H1 (cell line): Measurements from ENCODE around the gene BTN2A1. TPM values are rescaled to one million over a fixed set of nuclear protein-coding genes. Genes with fewer than 3 reads are reported as not detected.

ENCODE experiments used
- CTCF ChIA-PET: fragments of 300-600 bp; sonication (Branson Sonifier 250); formaldehyde crosslinking; loops from one replicate; lab custom pipeline; 2021; ENCODE audit not compliant: partially characterized antibody; lab: Charles Lee
- POLR2A ChIA-PET: fragments of 300-600 bp; sonication (Branson Sonifier 250); formaldehyde crosslinking; loops from one replicate; lab custom pipeline; 2021; ENCODE audit warnings: inconsistent platforms; ENCODE audit not compliant: partially characterized antibody; lab: Charles Lee
- DNase-seq, 2 experiments: peaks; one replicate each; pipeline versions ENCODE4 v3.0.0 to v3.0.0-alpha.2; 2010 to 2022; ENCODE audit warnings: low spot score in 2 of 2, low read depth in 1 of 2, mixed read lengths in 1 of 2
- FAIRE-seq: peaks from 2 replicates; lab custom pipeline; 2011; peaks lifted over from hg19 to GRCh38; lab: Jason Lieb, UNC
- H2AFZ ChIP-seq: 2 replicates; pipeline ENCODE4 v1.8.1; 2012; ENCODE audit warnings: low read length, inconsistent platforms
- H2AK5ac ChIP-seq: 2 replicates; pipeline ENCODE4 v1.6.1; 2013; ENCODE audit warnings: low read depth, low read length
- H2BK120ac ChIP-seq: replicated peaks from 2 replicates; pipeline ENCODE3; 2013; ENCODE audit warnings: low read depth, low read length, inconsistent platforms
- H2BK12ac ChIP-seq: 2 replicates; pipeline ENCODE4 v1.6.1; 2013; ENCODE audit warnings: low read depth, low read length
- H2BK15ac ChIP-seq: 2 replicates; pipeline ENCODE4 v1.6.1; 2013; ENCODE audit warnings: low read length
- H2BK20ac ChIP-seq: 2 replicates; pipeline ENCODE4 v1.6.1; 2013; ENCODE audit warnings: low read length
- H2BK5ac ChIP-seq: 2 replicates; pipeline ENCODE4 v1.6.1; 2013; ENCODE audit warnings: low read depth, low read length
- H3K14ac ChIP-seq: 2 replicates; pipeline ENCODE4 v1.6.1; 2013; ENCODE audit warnings: inconsistent platforms; ENCODE audit not compliant: insufficient read length
- H3K18ac ChIP-seq: 2 replicates; pipeline ENCODE4 v1.6.1; 2013; ENCODE audit warnings: low read length; ENCODE audit errors: extremely low read depth
- H3K23ac ChIP-seq: 2 replicates; pipeline ENCODE4 v1.6.1; 2013; ENCODE audit warnings: inconsistent platforms; ENCODE audit not compliant: insufficient read length
- H3K23me2 ChIP-seq: 2 replicates; pipeline ENCODE4 v1.6.1; 2013; ENCODE audit warnings: low read depth, low read length
- H3K27ac ChIP-seq: 2 replicates; pipeline ENCODE4 v1.6.1; 2011; ENCODE audit warnings: low read depth, low read length, inconsistent platforms
- H3K27me3 ChIP-seq, 4 experiments: replicated peaks in 1 of 4; 1 replicate in 1 of 4; 2 replicates in 3 of 4; pipeline versions ENCODE4 v1.6.1 to v1.8.1; 2011 to 2013; ENCODE audit warnings: low read length in 3 of 4, mild to moderate bottlenecking in 3 of 4, inconsistent platforms in 2 of 4, mixed read lengths in 2 of 4, moderate library complexity in 1 of 4; ENCODE audit not compliant: control insufficient read depth in 3 of 4, insufficient read depth in 3 of 4; ENCODE audit errors: extremely low read depth in 1 of 4
- H3K36me3 ChIP-seq, 4 experiments: 2 replicates each; pipeline versions ENCODE4 v1.6.1 to v1.8.1; 2011 to 2013; ENCODE audit warnings: mild to moderate bottlenecking in 4 of 4, low read length in 3 of 4, moderate library complexity in 2 of 4, control low read depth in 1 of 4, inconsistent platforms in 1 of 4; ENCODE audit not compliant: insufficient read depth in 4 of 4, control insufficient read depth in 2 of 4
- H3K4ac ChIP-seq: replicated peaks from 2 replicates; pipeline ENCODE3; 2013; ENCODE audit warnings: low read length, low read depth, mixed read lengths, inconsistent platforms; ENCODE audit not compliant: insufficient read length
- H3K4me1 ChIP-seq, 4 experiments: replicated peaks in 1 of 4; 1 replicate in 1 of 4; 2 replicates in 3 of 4; pipeline versions ENCODE4 v1.6.1 to v1.8.1; 2011 to 2013; ENCODE audit warnings: low read length in 3 of 4, inconsistent platforms in 2 of 4, mixed read lengths in 1 of 4; ENCODE audit not compliant: insufficient read depth in 4 of 4, control insufficient read depth in 3 of 4
- H3K4me2 ChIP-seq, 2 experiments: 2 replicates each; pipeline versions ENCODE4 v1.6.1 to v1.8.1; 2011 to 2013; ENCODE audit warnings: low read depth in 2 of 2, low read length in 2 of 2, control low read depth in 1 of 2, inconsistent platforms in 1 of 2, mild to moderate bottlenecking in 1 of 2; ENCODE audit not compliant: insufficient read depth in 1 of 2
- H3K4me3 ChIP-seq, 4 experiments: fragments of 200-600, 300-600 bp in 1 of 4; sonication (generic), shearing (Covaris generic), sonication (Bioruptor Twin) in 1 of 4; 2 replicates each; pipeline versions ENCODE4 v1.5.1 to v1.8.1; 2011 to 2016; ENCODE audit warnings: low read length in 4 of 4, low read depth in 3 of 4, control low read depth in 2 of 4, inconsistent platforms in 2 of 4, mild to moderate bottlenecking in 2 of 4, mixed read lengths in 1 of 4, moderate library complexity in 1 of 4; ENCODE audit not compliant: insufficient read depth in 2 of 4; ENCODE audit errors: extremely low read depth in 1 of 4
- H3K56ac ChIP-seq: replicated peaks from 2 replicates; pipeline ENCODE3; 2013; ENCODE audit warnings: low read depth, mild to moderate bottlenecking, mixed read lengths, low read length, inconsistent platforms; ENCODE audit not compliant: insufficient read length
- H3K79me1 ChIP-seq: 2 replicates; pipeline ENCODE4 v1.6.1; 2013; ENCODE audit warnings: low read depth, low read length, control low read depth
- H3K79me2 ChIP-seq, 2 experiments: 2 replicates each; pipeline versions ENCODE4 v1.6.1 to v1.8.1; 2012 to 2013; ENCODE audit warnings: low read length in 2 of 2, mild to moderate bottlenecking in 2 of 2, inconsistent platforms in 1 of 2; ENCODE audit not compliant: insufficient read depth in 2 of 2, control insufficient read depth in 1 of 2
- H3K9ac ChIP-seq, 4 experiments: replicated peaks in 1 of 4; 1 replicate in 1 of 4; 2 replicates in 3 of 4; pipeline versions ENCODE4 v1.6.1 to v1.8.1; 2011 to 2013; ENCODE audit warnings: low read depth in 3 of 4, low read length in 3 of 4, control low read depth in 2 of 4, mild to moderate bottlenecking in 2 of 4, moderate library complexity in 2 of 4, inconsistent platforms in 1 of 4; ENCODE audit errors: extremely low read depth in 1 of 4
- H3K9me3 ChIP-seq, 2 experiments: 2 replicates each; pipeline versions ENCODE4 v1.6.1 to v1.8.1; 2012 to 2013; ENCODE audit warnings: mild to moderate bottlenecking in 2 of 2, moderate library complexity in 2 of 2, control low read depth in 1 of 2, inconsistent platforms in 1 of 2, low read depth in 1 of 2, low read length in 1 of 2, mixed read lengths in 1 of 2; ENCODE audit not compliant: insufficient read depth in 2 of 2
- H4K20me1 ChIP-seq, 2 experiments: replicated peaks in 1 of 2; 2 replicates each; pipeline versions ENCODE3 to v1.8.1; 2011 to 2013; ENCODE audit warnings: inconsistent platforms in 2 of 2, low read length in 2 of 2, mild to moderate bottlenecking in 1 of 2; ENCODE audit not compliant: insufficient read depth in 2 of 2, control insufficient read depth in 1 of 2
- H4K5ac ChIP-seq: 2 replicates; pipeline ENCODE4 v1.6.1; 2013; ENCODE audit warnings: low read length, low read depth, mixed read lengths, inconsistent platforms; ENCODE audit not compliant: insufficient read length
- H4K8ac ChIP-seq: 2 replicates; pipeline ENCODE4 v1.8.0; 2013; ENCODE audit warnings: mild to moderate bottlenecking, moderate library complexity, low read length, inconsistent platforms; ENCODE audit not compliant: insufficient read depth; ENCODE audit errors: extremely low read depth
- H4K91ac ChIP-seq: replicated peaks from 2 replicates; pipeline ENCODE3; 2013; ENCODE audit warnings: low read length, mixed read lengths, inconsistent platforms; ENCODE audit not compliant: insufficient read length
- GABPA ChIP-seq: IDR thresholded peaks from 2 replicates; pipeline ENCODE4 v1.6.1; 2011; ENCODE audit warnings: mild to moderate bottlenecking, low read length, moderate library complexity, borderline replicate concordance; ENCODE audit not compliant: insufficient read depth
- RAD21 ChIP-seq, 2 experiments: IDR thresholded peaks in 1 of 2; conservative IDR thresholded peaks in 1 of 2; 2 replicates each; pipeline ENCODE4 v1.6.1; 2011; ENCODE audit warnings: low read depth in 2 of 2, low read length in 2 of 2, improper control_type of control experiment in 1 of 2, inconsistent platforms in 1 of 2, mild to moderate bottlenecking in 1 of 2, moderate library complexity in 1 of 2
- RXRA ChIP-seq: IDR thresholded peaks from 2 replicates; pipeline ENCODE4 v1.6.1; 2011; ENCODE audit warnings: low read depth, mild to moderate bottlenecking, low read length, moderate library complexity; ENCODE audit not compliant: insufficient read depth
- SP2 ChIP-seq: IDR thresholded peaks from 2 replicates; pipeline ENCODE4 v1.6.1; 2012; ENCODE audit warnings: mild to moderate bottlenecking, low read length, inconsistent platforms
- WGBS, 2 experiments: shearing (Covaris generic) in 1 of 2; methylation state at CpG; one replicate each; pipeline versions ENCODE4 v1.1.6 to v1.1.7; 2013 to 2015; ENCODE audit warnings: low lambda C conversion rate in 2 of 2, mixed read lengths in 2 of 2, inconsistent platforms in 1 of 2, low coverage in 1 of 2, missing lambda C conversion rate in 1 of 2; ENCODE audit not compliant: insufficient replicate concordance in 2 of 2, insufficient coverage in 1 of 2, insufficient read length in 1 of 2; ENCODE audit errors: extremely low coverage in 1 of 2, missing lambda C conversion rate in 1 of 2; 5-methylcytosine and 5-hydroxymethylcytosine counted together
- polyA plus RNA-seq, 7 experiments: library from polyadenylated mRNA; depleted of rRNA in 3 of 7; stranded (reverse) in 5 of 7; unstranded in 2 of 7; fragments of >200 nt in 5 of 7; fragments of 200-250 nt in 2 of 7; gene quantifications; 1 replicate in 5 of 7; 2 replicates in 1 of 7; 4 replicates in 1 of 7; pipeline versions ENCODE4 v1.2.1 to v1.2.3, GENCODE V29; 2011 to 2013; ENCODE audit warnings: missing spikeins in 2 of 7, mixed read lengths in 2 of 7
- total RNA-seq: library from RNA; stranded (reverse); fragmentation: NEBNext Ultra II Directional; extraction: Animal tissue kit (Norgen Biotek cat#: 25700); gene quantifications from 2 replicates; pipeline ENCODE4 v1.2.1, GENCODE V29; 2021

The BTN2A1 gene
- total and polyA plus RNA-seq, 2 of the 8 experiments (the other 6 are each of a cell fraction or from before 2014, with no cell fraction given): 8.7 to 11.0 TPM

DNA sequence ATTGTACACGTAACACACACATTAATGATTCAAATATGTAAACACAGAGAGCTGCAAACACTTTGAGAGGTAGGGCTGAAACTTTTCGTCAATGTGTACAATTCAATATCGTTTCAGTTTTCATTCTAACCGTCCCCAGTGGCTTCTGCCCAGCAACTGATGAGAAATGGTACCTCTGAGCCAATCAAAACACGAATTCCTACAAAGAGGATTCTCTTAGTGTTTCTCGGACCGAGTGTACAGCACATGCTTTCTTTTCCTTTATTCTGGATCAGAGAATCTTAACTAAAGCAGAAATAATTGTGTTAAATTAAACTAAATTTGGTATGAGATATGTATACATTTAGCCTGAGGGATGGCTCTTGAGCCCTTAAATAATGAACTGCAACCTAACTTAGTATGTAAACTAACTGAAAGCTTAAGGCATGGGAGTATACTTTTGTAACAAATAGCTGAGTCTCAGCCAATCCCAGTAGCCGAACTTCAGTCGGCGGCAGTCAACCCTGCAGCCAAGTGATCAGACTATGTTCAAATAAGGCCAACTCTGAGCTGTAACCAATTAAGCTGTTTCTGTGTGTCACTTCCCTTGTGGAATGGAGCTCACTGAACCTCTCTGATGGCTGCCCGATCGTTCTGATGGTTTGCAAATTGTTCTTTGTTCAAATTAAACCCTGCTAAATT is 16.1 kb downstream of the BTN2A1 start:
- H3K9me3 ChIP-seq: no peaks in the 10 kb centered on the region
- H3K23me2 ChIP-seq: no peaks in the 10 kb centered on the region
- no peaks in the 10 kb centered on the region for H3K79me2 ChIP-seq
- no peak overlapping the region for H3K56ac ChIP-seq
- H2AFZ ChIP-seq: peak overlapping the region; percentile 87
- peak overlapping the region in 1 of 4 experiments; percentile 10; a peak in 1 of 7 replicates for H3K9ac ChIP-seq
- no peak overlapping the region for H4K5ac ChIP-seq
- no peak overlapping the region for H4K91ac ChIP-seq
- peak overlapping the region; percentile 2 to 62 (median 40); a peak in 6 of 8 replicates for H3K4me3 ChIP-seq
- H3K79me1 ChIP-seq: no peaks in the 10 kb centered on the region
- CTCF ChIA-PET: interaction anchor here (0.5 to 1.3 kb wide), 2 partner anchors 121 to 132 kb away, joined by 3 to 4 read pairs; no protein-coding TSS in a partner anchor
- no peak overlapping the region for H2AK5ac ChIP-seq
- peaks cover 6 to 14% (median 10%) of the 10 kb centered on the region in 4 experiments; a peak in 5 of 7 replicates for H3K4me1 ChIP-seq
- 17% methylated on average over 12 of the region's 12 CpGs; no CpG with 5 or more reads in 1 of the 2 experiments for WGBS, 2 experiments
- no peak overlapping the region for H4K8ac ChIP-seq
- no peak overlapping the region for H2BK120ac ChIP-seq
- POLR2A ChIA-PET: interaction anchor here (0.6 to 1.7 kb wide), 6 partner anchors 9 to 120 kb away, joined by 3 to 10 read pairs (median 4); no protein-coding TSS in a partner anchor
- no peak overlapping the region for H3K23ac ChIP-seq
- H3K18ac ChIP-seq: no peak overlapping the region
- no peak overlapping the region for H2BK5ac ChIP-seq
- peaks cover 0 to 10% (median 0%) of the 10 kb centered on the region in 4 experiments; a peak in 2 of 8 replicates for H3K36me3 ChIP-seq
- no peak overlapping the region for H2BK15ac ChIP-seq
- DNase-seq (peak; percentile 23 to 71), FAIRE-seq (no peak)
- peak overlapping the region; percentile 30 for H3K27ac ChIP-seq
- no peaks in the 10 kb centered on the region for H3K27me3 ChIP-seq
- no peak overlapping the region for H3K14ac ChIP-seq
- no peak overlapping the region for H3K4ac ChIP-seq
- no peaks in the 10 kb centered on the region for H4K20me1 ChIP-seq
- H3K4me2 ChIP-seq: peak overlapping the region; percentile 53 to 63
- no peak overlapping the region for H2BK12ac ChIP-seq
- no peak overlapping the region for H2BK20ac ChIP-seq
- TF ChIP-seq RXRA: no peak
- no peak for TF ChIP-seq RAD21 (IDR thresholded peaks at IDR 0.05 in 1 of 2, conservative IDR thresholded peaks at IDR 0.05 in 1 of 2; ENCODE audit: low read depth in 2 of 2, low read length in 2 of 2)
- TF ChIP-seq SP2: no peak
- TF ChIP-seq GABPA: no peak
